DND-41 (cell line): ENCODE measurements around the gene NBEA.

Source experiments
- ATAC-seq: fragments of 200-7000 bp; cut with Tn5 transposase; 3 replicates; pipeline ENCODE4 v1.9.1; 2021; ENCODE audit warnings: low read depth; ENCODE audit not compliant: insufficient read depth
- DNase-seq: peaks from one replicate; pipeline ENCODE4 v3.0.0-alpha.2; 2020
- H2AFZ ChIP-seq: 2 replicates; pipeline ENCODE4 v1.6.0; 2012; ENCODE audit warnings: low read depth, low read length
- H3K27ac ChIP-seq: 2 replicates; pipeline ENCODE4 v1.5.1; 2012; ENCODE audit warnings: low read length, inconsistent platforms
- H3K27me3 ChIP-seq: fragments of 200-600 bp; sonication (generic); 2 replicates; pipeline ENCODE4 v1.6.0; 2012; ENCODE audit warnings: low read length, mild to moderate bottlenecking, inconsistent platforms; ENCODE audit not compliant: insufficient read depth, poor library complexity
- H3K36me3 ChIP-seq: 2 replicates; pipeline ENCODE4 v1.5.1; 2012; ENCODE audit warnings: low read length, inconsistent platforms; ENCODE audit not compliant: insufficient read depth
- H3K4me1 ChIP-seq: 2 replicates; pipeline ENCODE4 v1.5.1; 2012; ENCODE audit warnings: mild to moderate bottlenecking, low read length; ENCODE audit not compliant: insufficient read depth
- H3K4me2 ChIP-seq: 2 replicates; pipeline ENCODE4 v1.6.0; 2012; ENCODE audit warnings: mild to moderate bottlenecking, moderate library complexity, low read length, inconsistent platforms; ENCODE audit not compliant: insufficient read depth
- H3K4me3 ChIP-seq, 2 experiments: fragments of 200-600 bp in 1 of 2; shearing (Covaris generic) in 1 of 2; 2 replicates each; pipeline ENCODE4 v1.5.1; 2012 to 2016; ENCODE audit warnings: inconsistent platforms in 2 of 2, low read length in 2 of 2, mild to moderate bottlenecking in 2 of 2, low read depth in 1 of 2, moderate library complexity in 1 of 2
- H3K79me2 ChIP-seq: 2 replicates; pipeline ENCODE4 v1.6.0; 2012; ENCODE audit warnings: low read length, inconsistent platforms; ENCODE audit not compliant: insufficient read depth
- H3K9ac ChIP-seq: 2 replicates; pipeline ENCODE4 v1.6.0; 2012; ENCODE audit warnings: low read depth, mild to moderate bottlenecking, inconsistent platforms, low read length, moderate library complexity
- H3K9me3 ChIP-seq: 2 replicates; pipeline ENCODE4 v1.5.1; 2012; ENCODE audit warnings: low read length, moderate library complexity, mild to moderate bottlenecking, inconsistent platforms; ENCODE audit not compliant: insufficient read depth, severe bottlenecking
- H4K20me1 ChIP-seq: 2 replicates; pipeline ENCODE4 v1.6.0; 2012; ENCODE audit warnings: low read length; ENCODE audit not compliant: insufficient read depth
- CTCF ChIP-seq: IDR thresholded peaks from 2 replicates; pipeline ENCODE4 v1.5.1; 2012; ENCODE audit warnings: borderline replicate concordance, low read length, moderate library complexity, mild to moderate bottlenecking; ENCODE audit not compliant: poor library complexity, severe bottlenecking; ENCODE audit errors: extremely low read depth
- EZH2 ChIP-seq: IDR thresholded peaks from 3 replicates; pipeline ENCODE4 v1.6.1; 2012; ENCODE audit warnings: borderline replicate concordance, low read depth, mild to moderate bottlenecking, moderate library complexity, low read length, inconsistent platforms; ENCODE audit not compliant: severe bottlenecking

Gene NBEA

GRCh38 chr13:35225159-35225558, 283.1 kb downstream of the NBEA start:
- no peaks in the 10 kb centered on the region for H3K36me3 ChIP-seq
- H3K4me3 ChIP-seq: no peak overlapping the region
- H3K4me1 ChIP-seq: no peaks in the 10 kb centered on the region
- no peak overlapping the region for H3K27ac ChIP-seq
- no peak overlapping the region for H3K4me2 ChIP-seq
- TF ChIP-seq CTCF (no peak), EZH2 (no peak)
- no peaks in the 10 kb centered on the region for H3K79me2 ChIP-seq
- no peak overlapping the region for H2AFZ ChIP-seq
- DNase-seq (no peak), ATAC-seq (no peak)
- H3K9me3 ChIP-seq: peaks cover under 1% of the 10 kb centered on the region
- no peaks in the 10 kb centered on the region for H3K27me3 ChIP-seq
- no peaks in the 10 kb centered on the region for H4K20me1 ChIP-seq
- H3K9ac ChIP-seq: no peak overlapping the region

- Histone ChIP-seq H3K79me2 (no peaks in the 10 kb centered on the region), H3K4me2 (no peak overlapping the region), H3K9ac (no peak overlapping the region), H2AFZ (no peak overlapping the region), H3K27ac (no peak overlapping the region), H3K36me3 (no peaks in the 10 kb centered on the region), H3K27me3 (no peaks in the 10 kb centered on the region), H3K4me1 (no peaks in the 10 kb centered on the region), H3K9me3 (no peaks in the 10 kb centered on the region), H3K4me3 (no peak overlapping the region), H4K20me1 (no peaks in the 10 kb centered on the region)
- no peak for TF ChIP-seq CTCF
- TF ChIP-seq EZH2: no peak
- DNase-seq (no peak), ATAC-seq (no peak)
These were observed 283.5 kb downstream of the NBEA start for GRCh38 chr13:35225582-35225981.

- H4K20me1 ChIP-seq: no peaks in the 10 kb centered on the region
- H2AFZ ChIP-seq: no peak overlapping the region
- no peaks in the 10 kb centered on the region for H3K27me3 ChIP-seq
- H3K4me3 ChIP-seq: no peak overlapping the region
- H3K36me3 ChIP-seq: no peaks in the 10 kb centered on the region
- H3K4me1 ChIP-seq: no peaks in the 10 kb centered on the region
- no peak for TF ChIP-seq EZH2
- no peak for TF ChIP-seq CTCF
- no peak overlapping the region for H3K4me2 ChIP-seq
- no peak for ATAC-seq
- H3K9ac ChIP-seq: no peak overlapping the region
- DNase-seq: no peak
- no peaks in the 10 kb centered on the region for H3K79me2 ChIP-seq
- no peak overlapping the region for H3K27ac ChIP-seq
- no peaks in the 10 kb centered on the region for H3K9me3 ChIP-seq
These were observed 286.5 kb downstream of the NBEA start for GRCh38 chr13:35228536-35228935.

- no peaks in the 10 kb centered on the region for H3K9me3 ChIP-seq
These were observed 289.4 kb downstream of the NBEA start for GRCh38 chr13:35231426-35231825.

More at GRCh38 chr13:35231426-35231825, 289.4 kb downstream of the NBEA start:
- Histone ChIP-seq H3K79me2 (no peaks in the 10 kb centered on the region), H3K4me2 (no peak overlapping the region), H3K27me3 (no peaks in the 10 kb centered on the region), H2AFZ (no peak overlapping the region), H4K20me1 (no peaks in the 10 kb centered on the region), H3K4me3 (no peak overlapping the region), H3K4me1 (no peaks in the 10 kb centered on the region), H3K27ac (no peak overlapping the region), H3K36me3 (no peaks in the 10 kb centered on the region), H3K9ac (no peak overlapping the region)
- ATAC-seq (no peak), DNase-seq (no peak)
- TF ChIP-seq CTCF: no peak
- no peak for TF ChIP-seq EZH2
